Testis (tissue), 3 donors: Measurements from ENCODE around the gene ADAMTS18. TPM values are rescaled to one million over a fixed set of nuclear protein-coding genes. Genes with fewer than 3 reads are reported as not detected.

ENCODE experiments used
- DNase-seq: peaks from one replicate; pipeline ENCODE4 v3.0.0-alpha.2; 2019
- H3K27ac ChIP-seq, 2 donors: fragments of 200-600 bp; sonication (generic); one replicate each; pipeline ENCODE4 v1.5.1; 2019
- H3K27me3 ChIP-seq: fragments of 200-600 bp; sonication (generic); one replicate; pipeline ENCODE4 v1.5.1; 2019
- H3K36me3 ChIP-seq: fragments of 200-600 bp; sonication (generic); one replicate; pipeline ENCODE4 v1.5.1; 2017; ENCODE audit warnings: low read depth; ENCODE audit errors: missing control alignments
- H3K4me1 ChIP-seq: fragments of 200-600 bp; sonication (generic); one replicate; pipeline ENCODE4 v1.5.1; 2019
- H3K4me3 ChIP-seq, 2 donors: fragments of 200-600 bp; sonication (generic); one replicate each; pipeline ENCODE4 v1.5.1; 2017 to 2019
- H3K9me3 ChIP-seq: fragments of 200-600 bp; sonication (generic); one replicate; pipeline ENCODE4 v1.5.1; 2017
- POLR2A ChIP-seq: fragments of 450-650 bp; IDR thresholded peaks from one replicate; pipeline ENCODE4 v1.6.1; 2017; ENCODE audit warnings: antibody characterized with exemption, mild to moderate bottlenecking, moderate library complexity
- WGBS, 2 donors: methylation state at CpG; one replicate each; pipeline ENCODE4 v1.1.5; 2018; 5-methylcytosine and 5-hydroxymethylcytosine counted together
- intact Hi-C: fragments of 100-400 bp; cut with DNase I; formaldehyde crosslinking; loops from one replicate; pipeline ENCODE4 v1.15.1; 2023; ENCODE audit warnings: low total_unique reads
- polyA plus RNA-seq: library from polyadenylated mRNA; stranded (reverse); fragments of 350-450 nt; fragmentation: Illumina TruSeq; extraction: RNeasy Lipid Tissue Mini Kit (QIAGEN cat#74804); gene quantifications from one replicate; pipeline ENCODE4 v1.2.3, GENCODE V29; 2014; ENCODE audit warnings: low read depth, low replicate concordance; ENCODE audit not compliant: insufficient read depth
- total RNA-seq, 2 donors: library from RNA; depleted of rRNA; stranded (reverse); fragments of >200 nt; gene quantifications; one replicate each; pipeline ENCODE4 v1.2.3, GENCODE V29; 2016
- TF ChIP-seq, protein P1 (sequence below), 3 experiments: fragments of 450-650 bp in 2 of 3; fragments of 200-600 bp in 1 of 3; sonication (generic) in 1 of 3; IDR thresholded peaks; one replicate each; pipeline ENCODE4 v1.5.1; 2016 to 2019; ENCODE audit warnings: antibody characterized with exemption in 3 of 3, mild to moderate bottlenecking in 2 of 3, moderate library complexity in 1 of 3

Gene ADAMTS18
- total and polyA plus RNA-seq, 3 donors from 2014 or later, result 0.65 to 3.4 (median 1.1) TPM

DNA sequence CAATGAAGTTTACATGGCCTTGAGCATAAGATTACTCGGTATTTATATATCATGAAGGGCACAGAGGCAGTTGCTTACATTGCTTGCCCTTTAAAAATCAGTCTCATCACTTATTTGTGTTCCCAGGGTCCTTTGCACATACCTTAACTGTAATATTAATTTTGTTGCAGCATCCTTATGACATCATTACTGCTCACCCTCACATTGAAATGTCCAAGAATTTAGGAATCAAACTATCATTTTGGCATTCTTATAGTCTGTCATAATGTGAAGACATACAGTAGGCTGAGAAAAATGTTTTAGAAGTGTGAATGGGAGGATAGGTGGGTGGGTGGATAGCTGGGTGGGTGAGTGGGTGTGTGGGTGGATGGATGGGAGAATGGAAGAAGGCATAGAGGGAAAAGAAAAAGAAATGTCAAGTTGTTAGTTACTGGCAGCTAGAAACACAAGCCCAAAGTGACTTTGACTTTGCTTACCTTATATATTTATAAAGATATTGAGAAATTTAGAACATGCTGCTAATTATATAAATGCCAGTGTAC, 17.8 kb downstream of the ADAMTS18 start:
- H3K4me3 ChIP-seq, result no peak overlapping the region
- TF ChIP-seq, protein P1, sequence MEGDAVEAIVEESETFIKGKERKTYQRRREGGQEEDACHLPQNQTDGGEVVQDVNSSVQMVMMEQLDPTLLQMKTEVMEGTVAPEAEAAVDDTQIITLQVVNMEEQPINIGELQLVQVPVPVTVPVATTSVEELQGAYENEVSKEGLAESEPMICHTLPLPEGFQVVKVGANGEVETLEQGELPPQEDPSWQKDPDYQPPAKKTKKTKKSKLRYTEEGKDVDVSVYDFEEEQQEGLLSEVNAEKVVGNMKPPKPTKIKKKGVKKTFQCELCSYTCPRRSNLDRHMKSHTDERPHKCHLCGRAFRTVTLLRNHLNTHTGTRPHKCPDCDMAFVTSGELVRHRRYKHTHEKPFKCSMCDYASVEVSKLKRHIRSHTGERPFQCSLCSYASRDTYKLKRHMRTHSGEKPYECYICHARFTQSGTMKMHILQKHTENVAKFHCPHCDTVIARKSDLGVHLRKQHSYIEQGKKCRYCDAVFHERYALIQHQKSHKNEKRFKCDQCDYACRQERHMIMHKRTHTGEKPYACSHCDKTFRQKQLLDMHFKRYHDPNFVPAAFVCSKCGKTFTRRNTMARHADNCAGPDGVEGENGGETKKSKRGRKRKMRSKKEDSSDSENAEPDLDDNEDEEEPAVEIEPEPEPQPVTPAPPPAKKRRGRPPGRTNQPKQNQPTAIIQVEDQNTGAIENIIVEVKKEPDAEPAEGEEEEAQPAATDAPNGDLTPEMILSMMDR (IDR thresholded peaks at IDR 0.05), result no peak
- TF ChIP-seq POLR2A, result no peak
- H3K36me3 ChIP-seq, result no peaks in the 10 kb centered on the region
- no peak for DNase-seq
- H3K27me3 ChIP-seq, result no peaks in the 10 kb centered on the region
- H3K9me3 ChIP-seq, result no peaks in the 10 kb centered on the region
- H3K4me1 ChIP-seq, result no peaks in the 10 kb centered on the region
- intact Hi-C loops, result no loop called here
- no peak overlapping the region for H3K27ac ChIP-seq
- WGBS, 2 donors, result 46 to 83% methylated on average over 1 of the region's 1 CpG

DNA sequence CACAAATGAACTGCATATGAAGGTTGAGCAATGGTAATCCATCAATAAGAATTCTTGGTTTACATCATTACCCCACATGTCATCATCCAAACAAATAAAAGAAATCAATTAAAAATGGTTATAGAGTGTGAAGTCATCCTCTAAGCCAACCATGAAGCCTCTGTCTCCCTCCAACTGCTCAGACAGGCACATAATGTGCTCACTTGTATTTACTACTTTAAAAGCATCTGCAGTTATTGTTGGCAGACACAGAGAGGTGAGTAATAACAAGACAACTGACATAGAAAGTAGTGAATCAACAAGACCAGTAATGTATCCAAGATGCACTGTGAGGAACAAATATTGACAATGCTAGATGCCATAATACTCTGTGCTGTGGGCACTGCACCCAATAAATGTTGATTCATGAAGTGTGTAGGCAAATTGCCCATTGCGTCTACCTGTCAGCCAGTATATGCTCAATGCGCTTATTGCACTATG, 20.0 kb downstream of the ADAMTS18 start:
- H3K4me3 ChIP-seq, result no peak overlapping the region
- DNase-seq, result no peak
- no peaks in the 10 kb centered on the region for H3K27me3 ChIP-seq
- intact Hi-C loops, result no loop called here
- no peaks in the 10 kb centered on the region for H3K4me1 ChIP-seq
- no peak overlapping the region for H3K27ac ChIP-seq
- H3K36me3 ChIP-seq, result no peaks in the 10 kb centered on the region
- no peaks in the 10 kb centered on the region for H3K9me3 ChIP-seq
- WGBS, 2 donors, result 96 to 100% methylated on average over 2 of the region's 2 CpGs
- TF ChIP-seq POLR2A, result no peak
- TF ChIP-seq, protein P1 (IDR thresholded peaks at IDR 0.05), result no peak

DNA sequence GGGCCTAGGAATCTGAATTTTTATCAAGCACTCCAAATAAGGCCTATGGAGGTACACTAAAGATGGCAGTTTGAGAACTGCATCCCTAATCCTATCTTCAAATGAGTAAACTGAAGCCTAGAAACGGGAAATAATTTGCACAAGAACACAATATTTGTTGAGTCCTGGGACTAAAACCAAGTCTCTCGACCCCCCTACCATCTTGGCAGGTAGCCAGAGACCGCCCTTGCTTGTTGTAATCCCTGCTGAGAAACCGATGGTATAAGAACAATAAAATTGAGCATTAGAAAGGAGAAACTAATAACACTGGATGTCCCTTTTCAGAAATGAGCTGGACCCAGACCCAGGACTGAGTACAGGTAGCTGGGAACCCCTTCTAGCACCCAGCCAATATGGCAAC, 24.4 kb downstream of the ADAMTS18 start:
- H3K36me3 ChIP-seq, result no peaks in the 10 kb centered on the region
- intact Hi-C loops, result no loop called here
- DNase-seq, result no peak
- no peaks in the 10 kb centered on the region for H3K4me1 ChIP-seq
- no peak overlapping the region for H3K27ac ChIP-seq
- H3K9me3 ChIP-seq, result no peaks in the 10 kb centered on the region
- H3K4me3 ChIP-seq, result no peak overlapping the region
- 76 to 83% methylated on average over 4 of the region's 4 CpGs for WGBS, 2 donors
- H3K27me3 ChIP-seq, result no peaks in the 10 kb centered on the region
- TF ChIP-seq, protein P1 (IDR thresholded peaks at IDR 0.05), result no peak
- TF ChIP-seq POLR2A, result no peak

DNA sequence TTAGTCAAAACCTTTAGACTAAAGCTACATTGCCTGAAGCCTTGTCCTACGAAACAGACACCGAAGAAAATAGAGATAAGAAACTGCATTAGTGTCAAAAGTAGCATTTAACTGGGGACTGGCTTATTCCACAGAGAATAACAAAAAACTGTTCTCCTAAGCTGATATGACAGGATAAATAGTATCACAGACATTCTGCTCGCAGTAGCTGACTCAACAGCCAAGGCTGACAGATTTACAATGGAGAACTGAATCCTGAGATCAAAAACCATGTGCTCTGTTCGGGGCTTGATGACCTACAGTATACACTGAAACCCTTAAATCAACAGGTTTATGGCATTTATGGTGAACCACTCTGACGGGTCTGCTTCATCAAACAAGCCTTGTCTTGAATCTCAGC, 25.5 kb downstream of the ADAMTS18 start:
- H3K4me1 ChIP-seq, result no peaks in the 10 kb centered on the region
- WGBS, 2 donors, result 33 to 47% methylated on average over 5 of the region's 5 CpGs
- H3K36me3 ChIP-seq, result no peaks in the 10 kb centered on the region
- H3K9me3 ChIP-seq, result no peaks in the 10 kb centered on the region
- H3K4me3 ChIP-seq, result no peak overlapping the region
- no peaks in the 10 kb centered on the region for H3K27me3 ChIP-seq
- intact Hi-C loops, result no loop called here
- TF ChIP-seq, protein P1 (IDR thresholded peaks at IDR 0.05), result no peak
- TF ChIP-seq POLR2A, result no peak
- DNase-seq, result no peak
- no peak overlapping the region for H3K27ac ChIP-seq

DNA sequence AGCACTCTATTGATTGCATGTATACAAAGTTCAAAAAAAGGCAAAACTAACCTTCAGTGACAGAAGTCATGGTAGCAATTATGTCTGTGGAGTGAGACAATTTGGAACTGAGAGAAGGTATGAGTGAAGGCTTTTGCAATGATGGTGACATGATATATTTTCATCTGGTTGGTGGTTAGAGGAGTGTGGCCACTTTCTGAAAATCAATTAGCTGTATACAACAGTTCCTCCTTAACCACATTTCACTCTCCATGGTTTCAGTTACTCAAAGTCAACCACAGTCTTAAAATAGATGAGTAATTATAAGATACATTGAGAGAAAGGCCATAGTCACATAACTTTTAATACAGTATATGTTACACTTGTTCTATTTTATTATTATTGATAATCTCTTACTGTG, 26.2 kb downstream of the ADAMTS18 start:
- H3K9me3 ChIP-seq, result no peaks in the 10 kb centered on the region

More for the DNA sequence above, 26.2 kb downstream of the ADAMTS18 start:
- Histone ChIP-seq H3K4me1 (no peaks in the 10 kb centered on the region), H3K27me3 (no peaks in the 10 kb centered on the region), H3K36me3 (no peaks in the 10 kb centered on the region), H3K27ac (no peak overlapping the region), H3K4me3 (no peak overlapping the region)
- no peak for TF ChIP-seq POLR2A
- TF ChIP-seq, protein P1 (IDR thresholded peaks at IDR 0.05), result no peak
- intact Hi-C loops, result no loop called here
- DNase-seq, result no peak
